Breast epithelium (tissue), 3 donors: ENCODE results near the gene ZDHHC16.

Experiments
- POLR2AphosphoS5 ChIP-seq, 3 donors: sonication (generic); formaldehyde crosslinking; IDR thresholded peaks; one replicate each; pipeline ENCODE4 v1.6.1; 2017; ENCODE audit warnings: antibody characterized with exemption in 3 of 3
- TF ChIP-seq, protein P1 (sequence below), 3 donors: fragments of 450-650 bp; IDR thresholded peaks; one replicate each; pipeline ENCODE4 v1.5.1; 2016 to 2017; ENCODE audit warnings: antibody characterized with exemption in 3 of 3, mild to moderate bottlenecking in 3 of 3, moderate library complexity in 3 of 3

DNA sequence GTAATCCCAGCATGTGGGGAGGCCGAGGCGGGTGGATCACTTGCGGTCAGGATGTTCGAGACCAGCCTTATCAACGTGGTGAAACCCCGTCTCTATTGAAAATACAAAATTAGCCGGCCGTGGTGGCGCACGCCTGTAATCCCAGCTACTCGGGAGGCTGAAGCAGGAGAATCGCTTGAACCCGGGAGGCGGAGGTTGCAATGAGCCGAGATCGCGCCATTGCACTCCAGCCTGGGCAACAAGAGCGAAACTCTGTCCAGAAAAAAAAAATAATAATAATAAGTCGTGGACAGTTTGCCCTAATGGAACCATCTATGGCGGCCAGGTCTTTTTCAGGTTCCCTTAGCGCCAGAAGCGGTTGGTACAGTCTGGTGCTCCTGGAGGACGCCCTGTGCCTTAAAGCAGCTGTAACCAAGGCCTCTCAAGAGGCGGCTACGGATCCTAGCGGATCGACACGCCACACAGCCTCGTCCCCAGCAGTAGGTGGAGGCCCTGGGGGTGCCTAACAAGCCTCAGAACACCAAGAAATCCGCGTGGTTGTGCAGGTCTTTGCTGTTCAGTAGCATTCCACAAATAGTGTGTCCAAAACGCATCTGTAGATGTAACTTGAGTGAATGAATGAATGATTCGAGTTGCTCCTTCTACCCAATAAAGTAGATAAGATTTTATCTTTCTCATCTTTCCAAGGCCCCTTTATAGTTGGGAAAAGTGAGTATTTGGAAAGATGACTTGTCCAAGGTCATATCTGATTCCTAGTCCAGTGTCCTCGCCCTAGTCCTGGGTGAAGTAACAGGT is 19.0 kb upstream of the ZDHHC16 start:
- no peak for TF ChIP-seq POLR2AphosphoS5 (IDR thresholded peaks at IDR 0.05)
- TF ChIP-seq, protein P1, sequence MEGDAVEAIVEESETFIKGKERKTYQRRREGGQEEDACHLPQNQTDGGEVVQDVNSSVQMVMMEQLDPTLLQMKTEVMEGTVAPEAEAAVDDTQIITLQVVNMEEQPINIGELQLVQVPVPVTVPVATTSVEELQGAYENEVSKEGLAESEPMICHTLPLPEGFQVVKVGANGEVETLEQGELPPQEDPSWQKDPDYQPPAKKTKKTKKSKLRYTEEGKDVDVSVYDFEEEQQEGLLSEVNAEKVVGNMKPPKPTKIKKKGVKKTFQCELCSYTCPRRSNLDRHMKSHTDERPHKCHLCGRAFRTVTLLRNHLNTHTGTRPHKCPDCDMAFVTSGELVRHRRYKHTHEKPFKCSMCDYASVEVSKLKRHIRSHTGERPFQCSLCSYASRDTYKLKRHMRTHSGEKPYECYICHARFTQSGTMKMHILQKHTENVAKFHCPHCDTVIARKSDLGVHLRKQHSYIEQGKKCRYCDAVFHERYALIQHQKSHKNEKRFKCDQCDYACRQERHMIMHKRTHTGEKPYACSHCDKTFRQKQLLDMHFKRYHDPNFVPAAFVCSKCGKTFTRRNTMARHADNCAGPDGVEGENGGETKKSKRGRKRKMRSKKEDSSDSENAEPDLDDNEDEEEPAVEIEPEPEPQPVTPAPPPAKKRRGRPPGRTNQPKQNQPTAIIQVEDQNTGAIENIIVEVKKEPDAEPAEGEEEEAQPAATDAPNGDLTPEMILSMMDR (IDR thresholded peaks at IDR 0.05): no peak
